Measurements from ENCODE around the gene TBC1D7. TPM values are rescaled to one million over a fixed set of nuclear protein-coding genes. Genes with fewer than 3 reads are reported as not detected.
A peak's percentile ranks its signal among the peaks of the same experiment; 100 is the strongest.

Gene TBC1D7
- total RNA-seq, 1 donor from 2014 or later: 40.2 TPM

DNA sequence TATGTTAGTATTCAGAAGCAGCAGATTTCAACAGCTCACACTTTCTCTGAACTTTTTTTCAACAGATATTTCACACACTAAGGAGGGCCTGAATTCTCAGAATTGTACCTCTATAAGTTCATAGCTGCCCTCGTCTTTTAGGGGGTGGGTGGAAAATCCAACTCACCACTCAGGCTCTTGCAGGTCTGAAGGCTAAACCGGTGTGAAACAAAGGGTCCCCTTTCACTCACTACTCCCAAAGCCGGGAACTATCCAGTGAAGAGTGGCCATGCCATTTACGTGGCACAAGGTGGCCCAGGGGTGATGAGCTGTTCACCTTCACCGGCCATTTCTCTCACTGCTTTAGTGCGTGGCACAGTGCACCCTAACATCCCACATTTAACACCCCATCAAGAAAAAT, 24.2 kb downstream of the TBC1D7 start:
- intact Hi-C loops (cut with micrococcal nuclease): no loop called here
- Histone ChIP-seq H3K27me3 (ENCODE audit: low read depth) (no peaks in the 10 kb centered on the region), H3K4me3 (peak overlapping the region; percentile 43), H3K36me3 (peaks cover 56% of the 10 kb centered on the region), H3K9me3 (replicated peaks) (no peaks in the 10 kb centered on the region), H3K4me1 (peaks cover 57% of the 10 kb centered on the region), H3K27ac (replicated peaks) (peak overlapping the region; percentile 71)
- TF ChIP-seq, protein P1, sequence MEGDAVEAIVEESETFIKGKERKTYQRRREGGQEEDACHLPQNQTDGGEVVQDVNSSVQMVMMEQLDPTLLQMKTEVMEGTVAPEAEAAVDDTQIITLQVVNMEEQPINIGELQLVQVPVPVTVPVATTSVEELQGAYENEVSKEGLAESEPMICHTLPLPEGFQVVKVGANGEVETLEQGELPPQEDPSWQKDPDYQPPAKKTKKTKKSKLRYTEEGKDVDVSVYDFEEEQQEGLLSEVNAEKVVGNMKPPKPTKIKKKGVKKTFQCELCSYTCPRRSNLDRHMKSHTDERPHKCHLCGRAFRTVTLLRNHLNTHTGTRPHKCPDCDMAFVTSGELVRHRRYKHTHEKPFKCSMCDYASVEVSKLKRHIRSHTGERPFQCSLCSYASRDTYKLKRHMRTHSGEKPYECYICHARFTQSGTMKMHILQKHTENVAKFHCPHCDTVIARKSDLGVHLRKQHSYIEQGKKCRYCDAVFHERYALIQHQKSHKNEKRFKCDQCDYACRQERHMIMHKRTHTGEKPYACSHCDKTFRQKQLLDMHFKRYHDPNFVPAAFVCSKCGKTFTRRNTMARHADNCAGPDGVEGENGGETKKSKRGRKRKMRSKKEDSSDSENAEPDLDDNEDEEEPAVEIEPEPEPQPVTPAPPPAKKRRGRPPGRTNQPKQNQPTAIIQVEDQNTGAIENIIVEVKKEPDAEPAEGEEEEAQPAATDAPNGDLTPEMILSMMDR (IDR thresholded peaks at IDR 0.05; ENCODE audit: borderline replicate concordance): no peak
- no peak for DNase-seq

DNA sequence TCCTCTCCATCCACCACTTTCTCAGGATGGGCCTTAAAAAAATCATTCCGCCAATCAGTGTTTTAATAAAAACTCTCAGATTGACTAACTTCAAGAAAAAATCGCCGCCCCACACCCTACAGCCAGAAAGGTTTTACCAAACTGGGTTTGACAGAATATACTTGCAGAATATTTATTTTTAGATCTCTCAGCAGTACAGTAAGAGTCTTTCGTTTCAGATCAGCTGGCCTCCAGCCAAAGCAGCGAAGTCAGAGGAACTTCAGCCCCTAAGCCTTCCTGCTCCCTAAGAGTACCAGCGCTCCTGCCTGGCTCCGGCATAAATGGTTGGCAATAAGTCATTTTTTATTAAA, 24.7 kb downstream of the TBC1D7 start:
- Histone ChIP-seq H3K27ac (replicated peaks) (peak overlapping the region; percentile 71), H3K9me3 (replicated peaks) (no peaks in the 10 kb centered on the region), H3K36me3 (peaks cover 60% of the 10 kb centered on the region), H3K27me3 (ENCODE audit: low read depth) (no peaks in the 10 kb centered on the region), H3K4me1 (peaks cover 56% of the 10 kb centered on the region), H3K4me3 (peak overlapping the region; percentile 43)
- TF ChIP-seq, protein P1 (IDR thresholded peaks at IDR 0.05; ENCODE audit: borderline replicate concordance): no peak
- peak; percentile 83 for DNase-seq
- intact Hi-C loops (cut with micrococcal nuclease): no loop called here

DNA sequence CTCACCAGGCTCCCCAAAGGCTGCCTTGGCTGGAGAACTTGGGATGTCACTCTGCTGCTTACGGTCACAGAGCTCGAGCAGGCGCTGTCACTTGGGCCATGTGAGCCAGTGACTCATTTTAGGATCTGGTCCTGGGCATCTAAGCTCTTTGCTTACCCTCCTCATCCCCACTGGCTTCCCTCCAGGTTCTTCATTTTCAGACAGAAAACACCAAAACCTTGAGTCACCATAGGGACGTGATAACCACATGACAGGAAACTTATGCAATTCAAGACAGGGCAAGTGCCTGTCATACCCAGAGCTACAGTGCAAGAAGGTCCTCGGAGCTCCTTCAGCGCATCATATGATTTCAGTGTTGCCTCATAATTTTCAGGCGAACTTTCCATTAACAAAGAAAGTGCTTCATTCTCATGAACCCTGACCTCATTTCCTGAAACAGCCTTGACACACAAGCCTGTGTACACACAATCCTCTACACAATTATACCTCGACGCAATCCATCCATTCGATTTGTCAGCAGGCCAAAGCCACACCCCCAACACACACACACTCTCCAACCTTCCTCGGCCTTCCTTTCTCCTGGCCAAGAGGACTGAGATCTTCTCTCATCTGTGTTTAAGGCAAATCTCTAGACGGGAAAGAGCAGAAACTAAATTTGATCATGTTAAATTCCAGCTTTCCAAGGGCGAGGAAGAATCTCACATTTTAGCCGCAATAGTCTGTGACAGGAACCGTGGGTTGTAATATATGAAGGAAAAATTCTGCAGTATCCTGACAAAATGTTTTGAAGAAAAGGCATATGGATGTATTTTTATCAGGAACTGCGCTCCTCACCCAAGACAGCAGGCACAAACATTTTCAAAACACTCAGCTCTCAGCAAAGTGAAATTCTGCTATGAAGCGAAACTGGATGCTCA, 25.3 kb downstream of the TBC1D7 start:
- Histone ChIP-seq H3K27me3 (ENCODE audit: low read depth) (no peaks in the 10 kb centered on the region), H3K4me3 (peak overlapping the region; percentile 43), H3K36me3 (peaks cover 66% of the 10 kb centered on the region), H3K4me1 (peaks cover 58% of the 10 kb centered on the region), H3K9me3 (replicated peaks) (no peaks in the 10 kb centered on the region), H3K27ac (replicated peaks) (peak overlapping the region; percentile 71)
- DNase-seq: peak; percentile 37
- intact Hi-C loops (cut with micrococcal nuclease): no loop called here
- TF ChIP-seq, protein P1 (IDR thresholded peaks at IDR 0.05; ENCODE audit: borderline replicate concordance): no peak

DNA sequence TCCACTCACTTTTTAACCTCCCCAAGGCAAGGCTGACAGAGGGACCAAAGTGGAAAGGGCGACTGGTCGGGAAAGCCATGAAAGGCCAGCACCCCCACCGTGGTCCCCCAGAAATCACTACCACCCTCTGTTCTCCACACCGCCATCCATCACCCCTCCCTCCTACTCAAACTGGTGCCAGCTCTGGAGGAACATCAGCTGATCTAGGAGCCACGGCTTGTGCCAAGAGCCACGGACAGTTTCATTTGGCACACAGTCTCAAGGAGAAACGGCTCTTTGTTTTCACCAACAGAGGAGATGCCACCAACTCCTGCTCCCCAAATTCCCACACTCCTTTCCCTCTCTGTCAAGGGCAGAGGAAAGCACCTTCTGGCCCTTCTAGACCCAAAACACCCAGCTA, 26.0 kb downstream of the TBC1D7 start:
- Histone ChIP-seq H3K27me3 (ENCODE audit: low read depth) (no peaks in the 10 kb centered on the region), H3K4me1 (peaks cover 51% of the 10 kb centered on the region), H3K9me3 (replicated peaks) (no peaks in the 10 kb centered on the region), H3K36me3 (peaks cover 69% of the 10 kb centered on the region), H3K27ac (replicated peaks) (peak overlapping the region; percentile 71), H3K4me3 (peak overlapping the region; percentile 43)
- no peak for DNase-seq
- TF ChIP-seq, protein P1 (IDR thresholded peaks at IDR 0.05; ENCODE audit: borderline replicate concordance): no peak
- intact Hi-C loops (cut with micrococcal nuclease): no loop called here

DNA sequence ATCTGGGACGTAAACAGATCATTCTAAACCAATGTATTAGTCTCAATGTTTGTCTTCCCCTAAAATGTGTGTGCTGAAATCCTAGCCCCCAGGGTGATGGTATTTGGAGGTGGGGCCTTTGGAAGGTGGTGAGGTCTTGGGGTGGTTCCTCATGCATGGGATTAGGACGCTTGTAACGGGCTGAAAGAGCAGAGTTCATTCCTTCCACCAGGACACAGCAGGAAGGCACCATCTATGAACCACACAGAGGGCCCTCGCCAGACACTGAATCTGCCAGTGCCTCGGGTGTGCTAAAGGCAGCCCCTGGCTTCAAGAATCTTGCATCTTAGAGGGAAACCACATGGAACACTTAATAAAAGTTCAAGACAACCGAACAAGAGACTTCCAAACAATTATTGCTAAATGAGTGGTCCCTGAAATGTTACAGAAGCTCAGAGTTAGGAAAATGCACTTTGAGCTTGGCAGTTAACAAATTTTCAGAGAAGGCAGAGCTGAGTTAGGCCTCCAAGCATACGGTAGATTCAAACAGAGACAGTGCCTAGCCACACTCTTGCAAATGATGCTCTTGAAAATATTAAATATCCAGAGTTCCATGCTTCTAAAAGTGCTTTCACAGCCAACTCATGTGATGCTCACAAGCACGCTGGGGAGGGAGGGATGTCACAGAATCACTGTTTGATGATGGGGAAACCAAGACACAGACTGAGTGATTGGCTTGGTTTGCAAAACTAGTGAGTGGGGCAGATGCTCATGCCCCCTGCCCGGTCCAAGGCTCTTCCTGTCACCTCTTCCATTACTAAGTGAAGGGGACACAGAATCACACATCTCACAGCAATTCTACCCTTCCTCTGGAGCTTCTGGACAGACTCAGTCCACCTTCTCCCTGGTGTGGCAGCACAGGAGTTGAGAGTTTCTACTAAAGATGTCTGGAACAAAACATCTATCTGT, 27.4 kb downstream of the TBC1D7 start:
- TF ChIP-seq, protein P1 (IDR thresholded peaks at IDR 0.05; ENCODE audit: borderline replicate concordance): no peak
- H3K27ac ChIP-seq (replicated peaks): no peak overlapping the region
- H3K27me3 ChIP-seq (ENCODE audit: low read depth): no peaks in the 10 kb centered on the region
- DNase-seq: no peak
- no peak overlapping the region for H3K4me3 ChIP-seq
- H3K4me1 ChIP-seq: peaks cover 50% of the 10 kb centered on the region
- H3K9me3 ChIP-seq (replicated peaks): no peaks in the 10 kb centered on the region
- intact Hi-C loops (cut with micrococcal nuclease): no loop called here
- H3K36me3 ChIP-seq: peaks cover 57% of the 10 kb centered on the region
